Neutrophil (primary cell): ENCODE measurements around the gene RPS18.
A peak's percentile ranks its signal among the peaks of the same experiment; 100 is the strongest.

Source experiments
- H3K27ac ChIP-seq: fragments of 200-600 bp; sonication (generic); 2 replicates; pipeline ENCODE4 v1.5.1; 2016; ENCODE audit warnings: mild to moderate bottlenecking, moderate library complexity
- H3K27me3 ChIP-seq: fragments of 200-600 bp; sonication (generic); 2 replicates; pipeline ENCODE4 v1.6.0; 2016; ENCODE audit warnings: mild to moderate bottlenecking
- H3K36me3 ChIP-seq: fragments of 200-600 bp; sonication (generic); 2 replicates; pipeline ENCODE4 v1.5.1; 2017
- H3K4me1 ChIP-seq, 2 experiments: fragments of 200-600 bp in 1 of 2; sonication (generic) in 1 of 2; 1 replicate in 1 of 2; 2 replicates in 1 of 2; pipeline versions ENCODE4 v1.5.1 to v1.6.1; 2013 to 2016; ENCODE audit warnings: low read depth in 1 of 2, low read length in 1 of 2, mild to moderate bottlenecking in 1 of 2, moderate library complexity in 1 of 2; ENCODE audit not compliant: control insufficient read depth in 1 of 2, insufficient read depth in 1 of 2
- H3K4me3 ChIP-seq, 2 experiments: fragments of 200-600 bp in 1 of 2; sonication (generic) in 1 of 2; 1 replicate in 1 of 2; 2 replicates in 1 of 2; pipeline ENCODE4 v1.5.1; 2013 to 2016; ENCODE audit warnings: low read depth in 1 of 2, low read length in 1 of 2, mild to moderate bottlenecking in 1 of 2, moderate library complexity in 1 of 2
- H3K9me3 ChIP-seq: fragments of 200-600 bp; sonication (generic); 2 replicates; pipeline ENCODE4 v1.5.1; 2016
- CTCF ChIP-seq: fragments of 200-600 bp; sonication (generic); IDR thresholded peaks from 2 replicates; pipeline ENCODE4 v1.5.1; 2016; ENCODE audit warnings: antibody characterized with exemption

The RPS18 gene

GRCh38 chr6:33249732-33250630, 21.9 kb upstream of the RPS18 start:
- no peak for TF ChIP-seq CTCF
- Histone ChIP-seq H3K4me1 (peaks cover 23 to 24% of the 10 kb centered on the region in 2 experiments), H3K27me3 (peaks cover 32% of the 10 kb centered on the region), H3K4me3 (peak overlapping the region; percentile 59 to 67), H3K36me3 (peaks cover 5% of the 10 kb centered on the region), H3K9me3 (no peaks in the 10 kb centered on the region), H3K27ac (peak overlapping the region; percentile 94)

DNA sequence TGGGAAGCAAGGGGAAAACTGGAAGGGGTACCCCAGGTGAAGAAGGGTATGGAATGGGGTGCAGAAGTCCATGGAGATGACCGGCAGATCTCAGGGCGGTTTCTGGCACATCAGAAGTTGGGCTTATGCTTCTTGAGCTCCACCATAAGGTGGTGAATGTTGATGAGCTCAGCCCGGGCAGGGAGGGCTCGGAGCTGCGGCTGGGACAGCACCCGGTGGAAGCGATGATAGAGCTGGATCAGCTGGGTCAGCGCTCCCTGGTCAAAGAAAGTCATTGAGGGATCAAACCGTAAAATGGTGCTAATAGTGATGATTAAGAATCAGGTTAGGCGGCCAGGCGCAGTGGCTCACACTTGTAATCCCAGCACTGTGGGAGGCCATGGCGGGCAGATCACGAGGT, 21.1 kb upstream of the RPS18 start:
- no peak for TF ChIP-seq CTCF
- H3K27me3 ChIP-seq: peaks cover 25% of the 10 kb centered on the region
- H3K27ac ChIP-seq: no peak overlapping the region
- H3K36me3 ChIP-seq: peaks cover 5% of the 10 kb centered on the region
- H3K4me1 ChIP-seq: peaks cover 23 to 24% of the 10 kb centered on the region in 2 experiments
- no peaks in the 10 kb centered on the region for H3K9me3 ChIP-seq
- H3K4me3 ChIP-seq: no peak overlapping the region

GRCh38 chr6:33251395-33252012, 20.4 kb upstream of the RPS18 start:
- TF ChIP-seq CTCF: no peak
- no peak overlapping the region for H3K27ac ChIP-seq

GRCh38 chr6:33252759-33253158, 19.1 kb upstream of the RPS18 start:
- H3K27me3 ChIP-seq: peaks cover 4% of the 10 kb centered on the region
- no peak overlapping the region for H3K27ac ChIP-seq
- peaks cover 12% of the 10 kb centered on the region for H3K36me3 ChIP-seq
- no peaks in the 10 kb centered on the region for H3K9me3 ChIP-seq
- H3K4me1 ChIP-seq: peaks cover 22 to 24% of the 10 kb centered on the region in 2 experiments
- no peak overlapping the region for H3K4me3 ChIP-seq
- no peak for TF ChIP-seq CTCF

More at GRCh38 chr6:33251395-33252012, 20.4 kb upstream of the RPS18 start:
- Histone ChIP-seq H3K4me1 (peaks cover 23 to 24% of the 10 kb centered on the region in 2 experiments), H3K27me3 (peaks cover 17% of the 10 kb centered on the region), H3K36me3 (peaks cover 5% of the 10 kb centered on the region), H3K4me3 (no peak overlapping the region), H3K9me3 (no peaks in the 10 kb centered on the region)

- no peak overlapping the region for H3K4me3 ChIP-seq
- no peaks in the 10 kb centered on the region for H3K9me3 ChIP-seq
These were observed 17.3 kb upstream of the RPS18 start for GRCh38 chr6:33254591-33254990.

More at GRCh38 chr6:33254591-33254990, 17.3 kb upstream of the RPS18 start:
- Histone ChIP-seq H3K27me3 (no peaks in the 10 kb centered on the region), H3K4me1 (peaks cover 6% of the 10 kb centered on the region in 2 experiments), H3K36me3 (peaks cover 23% of the 10 kb centered on the region), H3K27ac (no peak overlapping the region)
- no peak for TF ChIP-seq CTCF
